Parathyroid adenoma (tissue), 2 donors: ENCODE data around the gene MBLAC1.

Source experiments
- H2AFZ ChIP-seq: fragments of 300-600 bp; sonication (generic); one replicate; pipeline ENCODE4 v1.7.0; 2017; ENCODE audit warnings: antibody characterized with exemption, mild to moderate bottlenecking
- H3K27ac ChIP-seq: fragments of 300-600 bp; sonication (generic); one replicate; pipeline ENCODE4 v1.7.0; 2017
- H3K27me3 ChIP-seq: fragments of 300-600 bp; sonication (generic); one replicate; pipeline ENCODE4 v1.7.0; 2017; ENCODE audit warnings: low read length; ENCODE audit not compliant: control insufficient read depth, insufficient read depth
- H3K36me3 ChIP-seq: fragments of 300-600 bp; sonication (generic); one replicate; pipeline ENCODE4 v1.7.0; 2017; ENCODE audit warnings: low read length; ENCODE audit not compliant: control insufficient read depth, insufficient read depth
- H3K4me1 ChIP-seq: fragments of 300-600 bp; sonication (generic); one replicate; pipeline ENCODE4 v1.7.0; 2017; ENCODE audit warnings: control low read depth
- H3K4me2 ChIP-seq: fragments of 300-600 bp; sonication (generic); one replicate; pipeline ENCODE4 v1.7.0; 2017; ENCODE audit warnings: low read length
- H3K4me3 ChIP-seq: fragments of 300-600 bp; sonication (generic); one replicate; pipeline ENCODE4 v1.7.0; 2017; ENCODE audit warnings: low read depth, low read length
- H3K79me2 ChIP-seq: fragments of 300-600 bp; sonication (generic); one replicate; pipeline ENCODE4 v1.7.0; 2017; ENCODE audit warnings: control low read depth
- H3K9ac ChIP-seq: fragments of 300-600 bp; sonication (generic); one replicate; pipeline ENCODE4 v1.7.0; 2017; ENCODE audit warnings: mild to moderate bottlenecking
- H3K9me3 ChIP-seq: fragments of 300-600 bp; sonication (generic); one replicate; pipeline ENCODE4 v1.7.0; 2017; ENCODE audit warnings: low read length; ENCODE audit not compliant: control insufficient read depth
- TF ChIP-seq, protein P1 (sequence below): fragments of 300-600 bp; sonication (generic); IDR thresholded peaks from one replicate; pipeline ENCODE4 v1.7.0; 2017; ENCODE audit warnings: antibody characterized with exemption, mild to moderate bottlenecking
- donor health status: primary hyperparathyroidism.

The MBLAC1 gene

DNA sequence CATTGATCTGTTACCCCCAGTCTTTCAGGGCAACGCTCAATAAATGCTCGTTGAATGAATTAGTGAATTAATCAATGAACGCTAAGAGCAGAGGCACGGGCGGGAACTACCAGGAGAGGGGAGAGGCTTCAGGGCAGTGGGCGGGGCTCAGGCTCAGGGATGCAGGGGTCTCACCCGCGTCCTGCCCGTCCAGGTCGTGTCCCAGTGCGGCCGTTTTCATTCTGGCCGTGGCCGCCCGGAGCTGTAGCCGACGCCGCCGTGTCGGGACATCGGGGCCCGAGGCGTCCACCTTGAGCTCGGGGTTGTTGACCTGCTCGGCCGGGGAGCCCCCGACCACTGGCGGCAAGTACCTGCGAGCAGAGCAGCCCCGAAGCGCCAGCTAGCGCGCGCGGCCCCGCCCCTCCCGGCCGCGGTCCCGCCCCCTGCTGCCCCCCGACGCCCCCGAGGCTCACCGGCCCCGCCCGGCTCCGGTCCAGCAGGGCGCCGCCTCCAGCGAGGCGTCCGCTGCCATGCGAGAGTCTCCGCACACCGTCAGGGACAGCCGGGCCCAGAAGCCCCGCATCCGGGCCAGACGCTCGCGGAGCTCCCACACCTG, 44.4 kb downstream of the MBLAC1 start:
- no peaks in the 10 kb centered on the region for H3K36me3 ChIP-seq
- H2AFZ ChIP-seq, result peak overlapping the region; percentile 81
- H3K27ac ChIP-seq, result no peak overlapping the region
- H3K4me1 ChIP-seq, result peaks cover 6% of the 10 kb centered on the region
- H3K27me3 ChIP-seq, result no peaks in the 10 kb centered on the region
- no peaks in the 10 kb centered on the region for H3K9me3 ChIP-seq
- peak overlapping the region; percentile 46 for H3K4me3 ChIP-seq
- no peak overlapping the region for H3K9ac ChIP-seq
- H3K79me2 ChIP-seq, result no peaks in the 10 kb centered on the region
- peak overlapping the region; percentile 71 for H3K4me2 ChIP-seq
- TF ChIP-seq, protein P1, sequence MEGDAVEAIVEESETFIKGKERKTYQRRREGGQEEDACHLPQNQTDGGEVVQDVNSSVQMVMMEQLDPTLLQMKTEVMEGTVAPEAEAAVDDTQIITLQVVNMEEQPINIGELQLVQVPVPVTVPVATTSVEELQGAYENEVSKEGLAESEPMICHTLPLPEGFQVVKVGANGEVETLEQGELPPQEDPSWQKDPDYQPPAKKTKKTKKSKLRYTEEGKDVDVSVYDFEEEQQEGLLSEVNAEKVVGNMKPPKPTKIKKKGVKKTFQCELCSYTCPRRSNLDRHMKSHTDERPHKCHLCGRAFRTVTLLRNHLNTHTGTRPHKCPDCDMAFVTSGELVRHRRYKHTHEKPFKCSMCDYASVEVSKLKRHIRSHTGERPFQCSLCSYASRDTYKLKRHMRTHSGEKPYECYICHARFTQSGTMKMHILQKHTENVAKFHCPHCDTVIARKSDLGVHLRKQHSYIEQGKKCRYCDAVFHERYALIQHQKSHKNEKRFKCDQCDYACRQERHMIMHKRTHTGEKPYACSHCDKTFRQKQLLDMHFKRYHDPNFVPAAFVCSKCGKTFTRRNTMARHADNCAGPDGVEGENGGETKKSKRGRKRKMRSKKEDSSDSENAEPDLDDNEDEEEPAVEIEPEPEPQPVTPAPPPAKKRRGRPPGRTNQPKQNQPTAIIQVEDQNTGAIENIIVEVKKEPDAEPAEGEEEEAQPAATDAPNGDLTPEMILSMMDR, result no peak

GRCh38 chr7:100171840-100172239, 45.1 kb downstream of the MBLAC1 start:
- no peak overlapping the region for H3K27ac ChIP-seq
- H3K36me3 ChIP-seq, result no peaks in the 10 kb centered on the region
- H3K4me3 ChIP-seq, result no peak overlapping the region
- peak overlapping the region; percentile 38 for H3K4me2 ChIP-seq
- H3K9ac ChIP-seq, result no peak overlapping the region
- H3K4me1 ChIP-seq, result peaks cover 6% of the 10 kb centered on the region
- TF ChIP-seq, protein P1, result no peak
- H3K9me3 ChIP-seq, result no peaks in the 10 kb centered on the region
- H2AFZ ChIP-seq, result peak overlapping the region; percentile 81
- no peaks in the 10 kb centered on the region for H3K79me2 ChIP-seq
- no peaks in the 10 kb centered on the region for H3K27me3 ChIP-seq

DNA sequence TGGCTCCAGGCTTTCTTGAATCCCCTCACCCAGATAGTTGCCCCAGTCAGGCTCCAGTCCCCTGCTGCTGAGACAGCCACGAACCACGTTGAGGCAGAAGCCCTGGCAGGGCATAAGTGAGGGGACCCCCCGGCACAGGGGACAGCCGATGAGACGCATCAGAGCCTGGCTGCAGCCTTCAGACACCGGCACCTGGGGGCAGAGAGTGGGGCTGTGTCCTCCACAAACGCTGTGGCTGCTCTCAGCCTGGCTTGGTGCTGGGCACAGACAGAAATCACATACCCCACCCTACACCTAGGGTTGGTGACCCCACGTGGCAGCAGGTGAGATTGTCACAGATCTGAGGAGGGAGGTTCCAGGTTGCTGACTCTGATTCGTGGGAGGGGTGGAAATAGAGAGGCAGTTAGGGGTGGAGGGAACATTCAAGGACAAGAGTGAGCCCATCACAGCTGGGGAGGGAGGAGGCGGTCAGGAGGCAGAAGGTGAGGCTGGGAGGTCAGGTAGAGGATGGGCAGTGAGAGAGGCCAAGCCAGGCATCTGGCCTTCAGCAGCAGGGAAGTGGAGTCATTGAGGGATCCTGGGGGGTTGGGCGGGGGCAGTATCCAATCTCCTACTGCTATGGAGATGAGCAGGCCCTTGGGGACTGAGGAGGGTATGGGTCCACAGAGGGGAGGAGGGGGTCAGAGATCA, 47.2 kb downstream of the MBLAC1 start:
- Histone ChIP-seq H3K36me3 (no peaks in the 10 kb centered on the region), H3K4me3 (no peak overlapping the region), H3K79me2 (no peaks in the 10 kb centered on the region), H3K4me2 (no peak overlapping the region), H2AFZ (no peak overlapping the region), H3K4me1 (peaks cover 2% of the 10 kb centered on the region), H3K27ac (no peak overlapping the region), H3K27me3 (no peaks in the 10 kb centered on the region), H3K9ac (no peak overlapping the region), H3K9me3 (no peaks in the 10 kb centered on the region)
- TF ChIP-seq, protein P1, result no peak

DNA sequence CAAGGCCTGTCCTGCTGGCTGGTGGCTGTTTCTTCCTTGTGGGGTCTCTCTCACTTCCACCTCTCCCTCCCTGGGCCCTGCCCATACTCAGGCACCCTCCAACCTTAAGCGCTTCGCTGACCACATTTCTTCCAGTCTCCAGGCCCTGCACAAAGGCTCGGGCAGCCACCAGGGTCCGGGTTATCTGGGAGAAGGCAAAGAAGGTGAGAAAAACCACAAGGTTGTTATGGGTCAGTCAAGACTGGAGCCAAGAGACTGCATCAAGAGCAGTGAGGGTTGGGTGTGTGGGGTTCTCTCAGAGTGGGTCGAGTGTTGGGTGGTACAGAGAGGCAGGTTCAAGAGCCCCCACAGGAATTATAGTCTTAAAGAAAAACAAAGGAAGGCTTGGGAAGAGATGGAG, 47.8 kb downstream of the MBLAC1 start:
- H3K9ac ChIP-seq, result no peak overlapping the region
- no peaks in the 10 kb centered on the region for H3K9me3 ChIP-seq
- no peaks in the 10 kb centered on the region for H3K27me3 ChIP-seq
- no peak overlapping the region for H3K27ac ChIP-seq
- H3K4me1 ChIP-seq, result peaks cover 2% of the 10 kb centered on the region
- H3K79me2 ChIP-seq, result no peaks in the 10 kb centered on the region
- H2AFZ ChIP-seq, result no peak overlapping the region
- H3K36me3 ChIP-seq, result no peaks in the 10 kb centered on the region
- TF ChIP-seq, protein P1, result no peak
- no peak overlapping the region for H3K4me3 ChIP-seq
- no peak overlapping the region for H3K4me2 ChIP-seq
